Activated CD4-positive, CD25-positive, alpha-beta regulatory T cell (primary cell): ENCODE data around the gene GLDN.

Experiments used
- DNase-seq, 4 experiments: peaks; one replicate each; lab custom pipeline; 2025; lab: John Stamatoyannopoulos, UW

Gene GLDN

GRCh38 chr15:51356983-51357382 lies 15.5 kb downstream of the GLDN start:
- DNase-seq = no peak

- DNase-seq = no peak
These were observed 18.5 kb downstream of the GLDN start for GRCh38 chr15:51359981-51360380.

GRCh38 chr15:51363383-51363782 lies 21.9 kb downstream of the GLDN start:
- no peak for DNase-seq

- DNase-seq = no peak
These were observed 24.0 kb downstream of the GLDN start for GRCh38 chr15:51365417-51365816.

- no peak for DNase-seq
These were observed 24.6 kb downstream of the GLDN start for GRCh38 chr15:51366071-51366470.

- DNase-seq = no peak
These were observed 25.5 kb downstream of the GLDN start for GRCh38 chr15:51366920-51367319.

- DNase-seq = no peak
These were observed 26.0 kb downstream of the GLDN start for GRCh38 chr15:51367322-51367976.

GRCh38 chr15:51368307-51368706 lies 26.9 kb downstream of the GLDN start:
- no peak for DNase-seq

- no peak for DNase-seq
These were observed 27.4 kb downstream of the GLDN start for GRCh38 chr15:51368751-51369450.

GRCh38 chr15:51369451-51369761 lies 28.0 kb downstream of the GLDN start:
- DNase-seq = no peak

GRCh38 chr15:51371266-51371665 lies 29.8 kb downstream of the GLDN start:
- DNase-seq = no peak

GRCh38 chr15:51374131-51374530 lies 32.7 kb downstream of the GLDN start:
- DNase-seq = no peak

- DNase-seq = no peak
These were observed 34.6 kb downstream of the GLDN start for GRCh38 chr15:51375966-51376640.

GRCh38 chr15:51377038-51377786 lies 35.8 kb downstream of the GLDN start:
- no peak for DNase-seq

GRCh38 chr15:51378406-51378805 lies 37.0 kb downstream of the GLDN start:
- no peak for DNase-seq

- DNase-seq = no peak
These were observed 37.9 kb downstream of the GLDN start for GRCh38 chr15:51379390-51379789.

GRCh38 chr15:51380999-51381806 lies 39.7 kb downstream of the GLDN start:
- no peak for DNase-seq

GRCh38 chr15:51382787-51383186 lies 41.3 kb downstream of the GLDN start:
- DNase-seq = no peak

GRCh38 chr15:51386029-51386428 lies 44.6 kb downstream of the GLDN start:
- no peak for DNase-seq

- DNase-seq = no peak
These were observed 45.0 kb downstream of the GLDN start for GRCh38 chr15:51386486-51386885.

- no peak for DNase-seq
These were observed 45.7 kb downstream of the GLDN start for GRCh38 chr15:51386960-51387698.
